OCI-LY3 (cell line): ENCODE results near the gene DNASE1L1.

Source experiments
- H2AFZ ChIP-seq: fragments of 200-600, 300-600 bp; shearing (Covaris generic); 2 replicates; pipeline ENCODE4 v1.6.0; 2014; ENCODE audit warnings: antibody characterized with exemption, low read depth, low read length
- H3K27ac ChIP-seq: fragments of 200-600, 300-600 bp; sonication (generic); 2 replicates; pipeline ENCODE4 v1.5.1; 2014; ENCODE audit warnings: mild to moderate bottlenecking, low read length, moderate library complexity, mixed read lengths
- H3K27me3 ChIP-seq: fragments of 200-600, 300-600 bp; sonication (generic); 2 replicates; pipeline ENCODE4 v1.6.1; 2014; ENCODE audit warnings: low read depth, low read length, mixed read lengths
- H3K36me3 ChIP-seq: fragments of 200-600, 300-600 bp; sonication (generic); replicated peaks from 2 replicates; pipeline ENCODE3; 2014; ENCODE audit warnings: low read depth, low read length, mixed read lengths
- H3K4me1 ChIP-seq: fragments of 300-600, 200-600 bp; sonication (generic); 2 replicates; pipeline ENCODE4 v1.6.1; 2014; ENCODE audit warnings: low read length, mixed read lengths
- H3K4me2 ChIP-seq: fragments of 200-600, 300-600 bp; sonication (generic); 2 replicates; pipeline ENCODE4 v1.6.1; 2014; ENCODE audit warnings: low read length, mixed read lengths
- H3K4me3 ChIP-seq: fragments of 300-600, 200-600 bp; sonication (generic); 2 replicates; pipeline ENCODE4 v1.5.1; 2014; ENCODE audit warnings: antibody characterized with exemption, mild to moderate bottlenecking, low read length, moderate library complexity
- H3K79me2 ChIP-seq: fragments of 300-600, 200-600 bp; shearing (Covaris generic); 2 replicates; pipeline ENCODE4 v1.6.1; 2014; ENCODE audit warnings: mild to moderate bottlenecking, low read length, mixed read lengths
- H3K9ac ChIP-seq: fragments of 300-600, 200-600 bp; shearing (Covaris generic); 2 replicates; pipeline ENCODE4 v1.6.0; 2014; ENCODE audit warnings: mild to moderate bottlenecking, low read length, moderate library complexity
- H3K9me3 ChIP-seq: fragments of 200-600, 300-600 bp; shearing (Covaris generic); 2 replicates; pipeline ENCODE4 v1.6.1; 2014; ENCODE audit warnings: low read length, mixed read lengths; ENCODE audit not compliant: insufficient read depth
- H4K20me1 ChIP-seq: fragments of 200-600, 300-600 bp; sonication (generic); 2 replicates; pipeline ENCODE4 v1.6.1; 2016; ENCODE audit warnings: low read length, mixed read lengths; ENCODE audit not compliant: insufficient read depth
- EZH2phosphoT487 ChIP-seq: fragments of 200-600 bp; shearing (Covaris generic); IDR thresholded peaks from 2 replicates; pipeline ENCODE4 v1.6.1; 2018; ENCODE audit warnings: antibody characterized with exemption, mixed run types, low read depth
- TF ChIP-seq, protein P1 (sequence below): fragments of 200-600, 300-600 bp; sonication (generic); IDR thresholded peaks from 2 replicates; pipeline ENCODE4 v1.5.1; 2014; ENCODE audit warnings: antibody characterized with exemption, low read length, low read depth

DNASE1L1 gene

GRCh38 chrX:154380787-154381186 lies 28.3 kb downstream of the DNASE1L1 start:
- no peak overlapping the region for H3K4me3 ChIP-seq
- H4K20me1 ChIP-seq, result no peaks in the 10 kb centered on the region
- peak overlapping the region; percentile 82; the same call in 1 of the 2 replicates for H3K4me2 ChIP-seq
- H3K9me3 ChIP-seq, result no peaks in the 10 kb centered on the region
- H3K9ac ChIP-seq, result no peak overlapping the region
- H3K79me2 ChIP-seq, result peaks cover 18% of the 10 kb centered on the region
- TF ChIP-seq, protein P1, sequence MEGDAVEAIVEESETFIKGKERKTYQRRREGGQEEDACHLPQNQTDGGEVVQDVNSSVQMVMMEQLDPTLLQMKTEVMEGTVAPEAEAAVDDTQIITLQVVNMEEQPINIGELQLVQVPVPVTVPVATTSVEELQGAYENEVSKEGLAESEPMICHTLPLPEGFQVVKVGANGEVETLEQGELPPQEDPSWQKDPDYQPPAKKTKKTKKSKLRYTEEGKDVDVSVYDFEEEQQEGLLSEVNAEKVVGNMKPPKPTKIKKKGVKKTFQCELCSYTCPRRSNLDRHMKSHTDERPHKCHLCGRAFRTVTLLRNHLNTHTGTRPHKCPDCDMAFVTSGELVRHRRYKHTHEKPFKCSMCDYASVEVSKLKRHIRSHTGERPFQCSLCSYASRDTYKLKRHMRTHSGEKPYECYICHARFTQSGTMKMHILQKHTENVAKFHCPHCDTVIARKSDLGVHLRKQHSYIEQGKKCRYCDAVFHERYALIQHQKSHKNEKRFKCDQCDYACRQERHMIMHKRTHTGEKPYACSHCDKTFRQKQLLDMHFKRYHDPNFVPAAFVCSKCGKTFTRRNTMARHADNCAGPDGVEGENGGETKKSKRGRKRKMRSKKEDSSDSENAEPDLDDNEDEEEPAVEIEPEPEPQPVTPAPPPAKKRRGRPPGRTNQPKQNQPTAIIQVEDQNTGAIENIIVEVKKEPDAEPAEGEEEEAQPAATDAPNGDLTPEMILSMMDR, result no peak
- no peak for TF ChIP-seq EZH2phosphoT487
- H3K27me3 ChIP-seq, result no peaks in the 10 kb centered on the region
- no peak overlapping the region for H2AFZ ChIP-seq
- H3K36me3 ChIP-seq, result peaks cover 13% of the 10 kb centered on the region
- H3K27ac ChIP-seq, result no peak overlapping the region
- peaks cover 19% of the 10 kb centered on the region for H3K4me1 ChIP-seq

DNA sequence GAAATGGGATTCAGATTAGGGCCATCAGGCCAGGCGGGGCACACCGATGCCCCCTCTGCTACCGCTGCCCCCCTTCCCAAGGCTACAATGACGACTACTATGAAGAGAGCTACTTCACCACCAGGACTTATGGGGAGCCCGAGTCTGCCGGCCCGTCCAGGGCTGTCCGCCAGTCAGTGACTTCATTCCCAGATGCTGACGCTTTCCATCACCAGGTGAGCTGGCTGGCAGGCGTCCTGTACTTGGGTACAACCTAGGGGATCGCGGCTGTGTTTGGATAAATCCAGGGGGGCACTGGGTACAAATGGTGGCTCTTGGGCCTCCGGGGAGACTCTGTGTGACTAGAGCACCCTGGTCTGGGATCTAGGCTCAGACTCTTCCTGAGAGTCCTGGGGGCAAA lies 28.9 kb downstream of the DNASE1L1 start:
- Histone ChIP-seq H3K4me3 (peak overlapping the region; percentile 100), H3K4me2 (peak overlapping the region; percentile 82), H4K20me1 (no peaks in the 10 kb centered on the region), H3K27me3 (no peaks in the 10 kb centered on the region), H3K9ac (peak overlapping the region; percentile 100), H2AFZ (no peak overlapping the region), H3K9me3 (no peaks in the 10 kb centered on the region), H3K36me3 (peaks cover 13% of the 10 kb centered on the region), H3K4me1 (peaks cover 22% of the 10 kb centered on the region), H3K27ac (peak overlapping the region; percentile 76; the same call in 1 of the 2 replicates), H3K79me2 (peaks cover 18% of the 10 kb centered on the region)
- TF ChIP-seq, protein P1, result no peak
- no peak for TF ChIP-seq EZH2phosphoT487

DNA sequence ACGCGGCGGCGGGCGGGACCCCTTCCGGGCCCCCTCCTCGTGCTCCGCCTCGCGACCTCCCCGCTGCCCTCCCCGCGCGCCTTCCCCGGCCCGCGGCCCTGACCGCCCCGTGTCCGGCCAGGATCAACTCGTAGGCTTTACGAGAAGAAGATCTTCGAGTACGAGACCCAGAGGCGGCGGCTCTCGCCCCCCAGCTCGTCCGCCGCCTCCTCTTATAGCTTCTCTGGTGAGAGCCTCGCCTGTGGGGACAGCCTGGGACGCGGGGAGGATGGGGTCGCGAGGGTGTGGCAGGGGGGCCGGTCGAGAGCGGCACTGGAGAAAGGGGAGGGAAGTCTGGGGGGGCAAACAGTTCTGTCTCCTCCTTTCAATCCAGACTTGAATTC lies 29.5 kb downstream of the DNASE1L1 start:
- Histone ChIP-seq H3K27me3 (no peaks in the 10 kb centered on the region), H3K36me3 (peaks cover 13% of the 10 kb centered on the region), H2AFZ (no peak overlapping the region), H4K20me1 (no peaks in the 10 kb centered on the region), H3K27ac (peak overlapping the region; percentile 76), H3K79me2 (peaks cover 18% of the 10 kb centered on the region), H3K4me2 (peak overlapping the region; percentile 82), H3K9me3 (no peaks in the 10 kb centered on the region), H3K4me1 (peaks cover 25% of the 10 kb centered on the region), H3K4me3 (peak overlapping the region; percentile 100), H3K9ac (peak overlapping the region; percentile 100)
- no peak for TF ChIP-seq EZH2phosphoT487
- TF ChIP-seq, protein P1, result no peak

- H2AFZ ChIP-seq, result no peak within 1 kb of the TSS
- H3K4me2 ChIP-seq, result peak within 1 kb of the TSS; percentile 91
- no peaks in the 10 kb centered on the region for H3K27me3 ChIP-seq
- peaks cover 18% of the 10 kb centered on the region for H3K79me2 ChIP-seq
- H3K4me3 ChIP-seq, result peak within 1 kb of the TSS; percentile 100
- H3K9ac ChIP-seq, result peak within 1 kb of the TSS; percentile 100
- no peaks in the 10 kb centered on the region for H4K20me1 ChIP-seq
- H3K4me1 ChIP-seq, result peaks cover 23% of the 10 kb centered on the region
- H3K27ac ChIP-seq, result peak within 1 kb of the TSS; percentile 84
- TF ChIP-seq, protein P1, result no peak
- TF ChIP-seq EZH2phosphoT487, result no peak
- H3K36me3 ChIP-seq, result peaks cover 13% of the 10 kb centered on the region
- H3K9me3 ChIP-seq, result no peaks in the 10 kb centered on the region
Observed at GRCh38 chrX:154378799-154379568, 30.1 kb downstream of the DNASE1L1 start, which contains the start of gene EMD. Gene EMD (plus strand): TSS chrX:154379295. CDS start chrX:154379485, 190 bp downstream.
